ENCODE results near the gene MTHFD1L.
"Not testable (repeated sequence)": the region's sequence is repeated elsewhere in the genome, so short reads cannot be mapped to it uniquely, and the experiment has no call there.

MTHFD1L gene

DNA sequence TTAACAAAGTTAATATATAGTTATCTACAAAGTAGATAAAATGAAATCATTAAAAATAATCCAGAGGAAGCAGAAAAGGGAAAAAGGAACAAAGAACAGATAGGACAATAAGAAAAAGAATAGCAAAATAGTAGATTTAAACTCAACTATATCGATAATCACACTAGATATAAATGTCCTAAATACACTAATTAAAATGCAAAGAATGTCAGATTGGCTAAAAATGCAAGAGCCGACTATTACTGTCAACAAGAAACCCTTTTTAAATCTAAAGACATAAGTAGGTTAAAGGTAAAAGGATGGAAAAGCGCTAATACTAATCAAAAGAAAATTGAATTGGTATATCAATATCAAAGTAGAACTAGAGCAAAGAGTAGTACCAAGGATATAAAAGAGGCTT is 209.5 kb downstream of the MTHFD1L start:
- no peak for DNase-seq

DNA sequence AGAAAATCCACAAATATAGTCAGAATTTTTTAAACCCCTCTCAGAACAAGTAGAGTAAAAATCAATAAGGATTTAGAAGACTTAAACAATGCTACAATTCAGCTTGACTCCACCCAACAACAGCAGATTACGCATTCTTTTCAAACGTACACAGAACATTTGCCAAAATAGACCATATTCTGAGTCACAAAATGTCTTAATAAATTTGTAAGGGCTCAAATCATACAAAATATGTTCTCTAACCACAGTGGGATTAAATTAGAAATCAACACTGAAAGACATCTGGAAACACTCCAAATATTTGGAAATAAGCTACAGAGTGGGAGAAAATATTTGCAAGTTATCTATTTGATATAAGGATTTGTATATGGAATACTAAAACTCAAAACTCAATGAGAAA is 210.0 kb downstream of the MTHFD1L start:
- no peak for DNase-seq

DNA sequence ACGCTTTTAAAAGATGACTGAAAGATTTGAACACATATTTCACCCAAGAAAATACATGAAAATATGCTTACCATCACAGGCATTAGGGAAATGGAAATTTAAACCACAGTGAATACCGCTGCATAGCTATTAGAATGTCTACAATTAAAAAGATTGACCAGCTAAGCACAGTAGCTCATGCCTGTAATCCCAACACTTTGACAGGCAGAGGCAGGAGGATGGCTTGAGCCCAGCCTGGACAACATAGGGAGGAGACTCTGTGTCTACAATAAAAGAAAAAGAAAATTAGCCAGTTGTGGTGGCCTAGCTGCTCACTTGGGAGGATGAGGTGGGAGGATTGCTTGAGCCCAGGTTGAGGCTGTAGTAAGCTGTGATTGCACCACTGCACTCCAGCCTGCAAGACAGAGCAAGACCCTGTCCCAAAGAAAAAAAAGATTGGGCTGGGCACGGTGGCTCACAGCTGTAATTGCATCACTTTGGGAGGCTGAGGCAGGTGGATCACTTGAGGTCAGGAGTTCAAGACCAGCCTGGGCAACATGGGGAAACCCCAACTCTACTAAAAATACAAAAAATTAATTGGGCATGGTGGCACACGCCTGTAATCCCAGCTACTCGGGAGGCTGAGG is 210.5 kb downstream of the MTHFD1L start:
- no peak for DNase-seq

DNA sequence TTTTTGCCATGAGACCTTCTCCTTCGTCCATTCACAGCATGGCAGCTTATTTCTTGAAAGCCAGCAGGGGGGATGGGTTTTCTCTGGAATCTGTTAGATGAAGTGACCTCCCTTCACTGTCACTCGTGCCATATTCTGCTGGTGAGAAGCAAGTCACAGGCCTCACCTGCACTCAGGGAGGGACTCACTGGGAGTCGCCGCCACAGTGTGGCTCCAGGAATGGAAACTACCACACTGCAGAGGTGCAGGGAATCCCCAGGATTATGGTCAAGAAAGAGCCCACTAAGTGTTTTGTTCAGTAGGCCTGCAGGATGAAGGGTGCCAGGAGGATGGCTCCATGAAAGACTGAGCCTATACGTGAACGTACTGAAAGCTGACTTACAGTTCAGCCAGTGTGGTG is 213.2 kb downstream of the MTHFD1L start:
- DNase-seq = no peak

DNA sequence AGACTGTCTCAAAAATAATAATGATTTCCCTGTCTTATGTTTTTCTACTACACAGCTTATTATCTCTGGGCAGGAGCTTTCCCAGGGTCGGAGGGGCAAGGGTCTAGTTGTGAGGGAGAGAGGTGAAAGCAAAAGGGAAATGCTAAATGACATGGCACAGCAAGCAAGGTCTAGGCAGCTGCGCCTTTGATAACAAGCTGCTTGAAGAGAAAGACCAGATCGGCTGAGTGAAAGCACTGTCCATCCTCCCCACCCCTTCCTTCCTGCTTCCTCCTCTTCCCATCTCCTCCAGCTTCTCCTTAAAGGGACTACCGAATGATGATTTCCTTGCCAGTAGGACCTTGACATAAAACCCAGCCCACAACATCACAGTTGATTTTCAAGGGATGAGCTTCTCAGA is 216.2 kb downstream of the MTHFD1L start:
- no peak for DNase-seq

DNA sequence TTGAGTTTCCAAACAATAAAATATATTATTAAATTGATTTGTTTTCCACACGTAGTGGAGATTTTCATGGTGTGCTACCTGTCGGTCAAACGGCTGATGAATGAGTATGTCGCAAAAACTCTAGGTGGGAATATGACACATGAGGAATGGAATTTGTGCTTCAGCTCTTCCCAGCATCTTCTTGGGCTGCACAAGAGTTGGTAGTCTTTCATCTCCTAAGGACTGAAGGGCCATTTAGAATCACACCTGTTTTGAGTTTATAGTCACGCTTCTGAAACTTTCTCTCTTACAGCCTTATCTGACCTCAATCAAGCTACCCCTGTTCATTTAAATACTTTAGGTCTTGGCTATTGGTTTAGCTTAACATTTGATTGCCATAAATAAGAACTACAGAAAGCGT is 216.6 kb downstream of the MTHFD1L start:
- no peak for DNase-seq

DNA sequence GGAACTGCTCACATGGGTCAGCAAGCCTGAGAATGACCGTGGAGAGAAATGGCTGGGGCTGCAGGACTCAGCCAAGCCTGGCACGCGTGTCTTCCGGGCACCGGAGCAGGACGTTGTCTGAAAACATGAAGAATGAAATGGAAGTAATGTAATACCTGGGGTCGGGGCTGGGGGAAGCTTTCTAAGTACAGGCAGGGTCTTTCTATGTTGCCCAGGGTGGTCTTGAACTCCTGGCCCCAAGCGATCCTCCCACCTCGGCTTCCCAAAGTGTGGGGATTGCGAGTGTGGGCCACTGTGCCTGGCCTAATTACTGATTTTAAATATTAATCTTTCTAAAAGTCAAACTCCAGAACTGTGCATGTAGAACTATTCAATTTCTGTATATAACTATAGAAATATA is 218.8 kb downstream of the MTHFD1L start:
- no peak for DNase-seq

DNA sequence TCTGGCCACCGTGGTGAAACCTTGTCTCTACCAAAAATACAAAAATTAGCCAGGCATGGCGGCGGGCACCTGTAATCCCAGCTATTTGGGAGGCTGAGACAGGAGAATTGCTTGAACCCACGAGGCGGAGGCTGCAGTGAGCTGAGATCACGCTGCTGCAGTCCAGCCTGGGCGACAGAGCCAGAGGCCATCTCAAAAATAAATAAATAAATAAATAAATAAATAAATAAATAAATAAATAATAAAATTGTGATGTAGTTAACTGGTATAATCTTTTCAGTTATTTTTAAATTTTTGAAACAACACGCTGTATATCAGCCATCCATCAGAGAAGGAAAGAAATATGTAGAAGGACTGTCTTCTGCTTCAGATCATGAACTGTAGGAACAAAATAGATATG is 221.6 kb downstream of the MTHFD1L start:
- not testable (repeated sequence) for DNase-seq

DNA sequence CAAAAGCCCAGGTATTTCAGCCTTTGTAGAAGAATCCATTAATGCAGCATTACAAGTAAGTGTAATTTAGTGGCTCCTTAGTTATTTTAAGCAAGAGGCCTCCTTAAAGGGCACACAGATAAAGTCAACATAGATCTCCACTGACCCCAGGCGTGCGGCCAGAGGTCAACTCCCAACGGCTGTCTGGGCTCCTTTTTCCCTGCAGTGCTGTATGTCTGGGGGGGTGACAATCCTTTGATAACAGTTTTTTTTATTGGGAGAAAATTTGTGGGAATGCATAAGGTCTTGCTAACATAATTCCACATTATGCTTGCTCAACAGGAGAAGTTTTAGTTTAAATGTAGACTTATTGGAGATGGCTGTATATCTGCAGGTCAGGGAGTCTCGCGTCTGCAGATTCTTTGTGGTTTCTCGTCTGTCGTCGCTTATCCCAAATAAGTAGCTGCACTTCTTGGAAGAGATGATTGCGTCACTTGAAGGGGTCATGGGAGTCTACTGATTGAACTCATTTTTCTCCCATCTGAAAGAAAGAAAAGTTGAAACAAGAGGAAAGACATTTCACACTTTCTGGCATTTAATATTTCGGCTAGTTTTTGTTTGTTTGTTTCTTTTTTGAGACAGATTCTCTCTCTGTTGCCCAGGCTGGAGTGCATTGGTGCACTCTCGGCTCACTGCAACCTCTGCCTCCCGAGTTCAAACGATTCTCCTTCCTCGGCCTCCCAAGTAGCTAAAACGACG is 222.5 kb downstream of the MTHFD1L start:
- DNase-seq = no peak

DNA sequence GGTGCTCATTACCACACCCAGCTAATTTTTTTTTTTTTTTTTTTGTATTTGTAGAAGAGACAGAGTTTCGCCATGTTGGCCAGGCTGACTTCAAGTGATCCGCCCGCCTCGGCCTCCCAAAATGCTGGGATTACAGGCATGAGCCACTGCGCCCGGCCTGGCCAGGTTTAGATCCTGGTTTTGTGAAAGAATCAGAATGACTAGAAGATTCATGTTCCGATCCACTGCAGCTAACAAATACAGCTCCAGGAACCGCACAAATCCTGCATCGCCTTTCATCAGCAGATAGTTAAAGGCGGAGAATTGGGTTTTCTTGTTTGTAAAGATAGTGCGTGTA is 223.1 kb downstream of the MTHFD1L start:
- no peak for DNase-seq

DNA sequence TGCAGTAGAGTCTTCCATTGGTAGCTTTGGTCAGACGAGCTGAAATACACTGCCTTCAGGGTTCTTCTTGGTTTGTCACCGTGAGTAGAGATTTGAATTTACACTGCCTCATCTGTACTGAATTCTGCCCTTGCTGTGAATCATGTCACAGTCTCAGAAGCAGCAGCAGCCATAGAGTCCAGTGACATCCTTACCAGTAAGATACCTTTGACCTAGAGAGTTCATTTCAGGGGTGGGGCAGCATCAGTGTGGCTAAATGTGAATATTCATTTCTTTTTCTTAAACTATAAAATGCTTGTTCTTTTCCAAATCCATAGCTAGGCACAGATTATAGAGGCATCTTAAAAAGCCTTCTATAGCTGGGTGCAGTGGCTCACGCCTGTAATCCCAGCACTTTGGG is 223.5 kb downstream of the MTHFD1L start:
- DNase-seq = no peak

DNA sequence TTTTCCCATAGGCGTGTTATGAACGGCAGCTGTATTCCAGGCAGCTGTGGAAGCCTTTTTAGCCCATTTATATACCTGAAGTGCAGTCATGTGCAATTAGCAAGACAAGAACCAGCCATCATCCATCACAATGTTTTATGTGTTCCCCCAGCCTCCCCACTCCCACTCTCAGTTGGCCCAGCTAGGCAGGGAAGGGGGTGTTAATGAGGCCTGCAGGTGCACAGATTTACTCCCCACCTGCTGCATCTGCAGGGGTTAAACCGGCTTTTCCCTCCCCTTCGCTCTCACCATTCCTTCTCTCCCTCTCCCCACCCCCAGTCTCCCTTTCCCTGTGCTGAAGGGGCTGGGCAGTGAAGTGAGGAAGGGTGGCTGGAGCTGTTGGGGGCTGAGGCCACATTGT is 224.5 kb downstream of the MTHFD1L start:
- DNase-seq = no peak

DNA sequence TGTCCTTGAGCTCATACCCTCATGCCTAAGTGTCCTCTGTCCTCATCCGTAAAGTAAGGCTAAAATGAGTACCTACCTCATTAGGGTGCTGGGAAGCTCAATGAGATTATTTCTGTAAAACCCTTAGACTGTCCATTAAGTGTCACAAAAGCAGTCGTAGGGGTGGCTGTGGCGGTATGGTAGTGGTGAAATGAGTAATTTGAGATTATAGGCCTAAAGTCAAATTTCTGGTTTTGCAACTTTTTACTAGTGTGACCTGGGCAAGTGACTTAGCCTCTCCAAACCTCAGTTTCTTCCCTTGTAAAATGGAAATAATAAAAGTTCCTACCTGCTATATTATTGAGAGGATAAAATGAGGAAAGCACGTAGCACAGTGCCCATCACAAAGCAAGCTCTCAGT is 226.1 kb downstream of the MTHFD1L start:
- no peak for DNase-seq

DNA sequence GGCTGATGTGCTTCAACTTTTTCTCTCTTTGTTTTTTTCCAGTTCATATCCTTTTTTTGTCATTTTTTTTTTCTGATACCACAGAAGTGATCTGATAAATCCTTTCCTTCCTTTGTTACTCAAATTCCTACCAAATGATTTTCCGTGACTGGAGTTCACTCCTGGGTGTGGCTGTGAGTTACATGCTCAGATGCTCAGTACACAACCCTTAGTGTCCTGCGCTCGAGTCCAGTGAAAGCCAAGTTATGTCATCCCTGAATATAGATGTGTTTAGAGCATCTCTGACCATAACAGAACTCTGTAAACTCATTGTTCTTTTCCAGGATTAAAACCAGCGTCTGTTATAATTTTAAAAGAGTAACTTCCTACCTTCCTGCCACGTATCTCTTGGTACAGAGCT is 227.1 kb downstream of the MTHFD1L start:
- no peak for DNase-seq

DNA sequence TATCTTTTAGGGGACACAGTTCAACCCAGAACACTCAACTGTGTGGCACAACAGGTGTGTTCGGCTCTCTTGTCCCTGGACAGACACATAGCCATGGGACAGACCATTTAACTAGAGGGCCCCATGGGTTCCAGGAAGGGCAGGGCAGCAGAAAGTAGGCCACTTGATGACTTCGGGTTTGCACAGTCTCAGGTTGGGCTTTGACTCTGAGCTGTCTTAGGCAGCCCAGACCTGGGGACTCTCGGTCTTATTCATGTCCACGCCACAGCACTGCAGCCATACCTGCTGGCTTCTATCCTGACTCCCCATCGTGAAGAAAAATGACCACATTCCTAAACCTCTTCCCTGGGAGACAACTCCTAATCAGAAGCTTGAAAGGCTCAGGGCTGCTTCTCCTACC is 228.2 kb downstream of the MTHFD1L start:
- no peak for DNase-seq

DNA sequence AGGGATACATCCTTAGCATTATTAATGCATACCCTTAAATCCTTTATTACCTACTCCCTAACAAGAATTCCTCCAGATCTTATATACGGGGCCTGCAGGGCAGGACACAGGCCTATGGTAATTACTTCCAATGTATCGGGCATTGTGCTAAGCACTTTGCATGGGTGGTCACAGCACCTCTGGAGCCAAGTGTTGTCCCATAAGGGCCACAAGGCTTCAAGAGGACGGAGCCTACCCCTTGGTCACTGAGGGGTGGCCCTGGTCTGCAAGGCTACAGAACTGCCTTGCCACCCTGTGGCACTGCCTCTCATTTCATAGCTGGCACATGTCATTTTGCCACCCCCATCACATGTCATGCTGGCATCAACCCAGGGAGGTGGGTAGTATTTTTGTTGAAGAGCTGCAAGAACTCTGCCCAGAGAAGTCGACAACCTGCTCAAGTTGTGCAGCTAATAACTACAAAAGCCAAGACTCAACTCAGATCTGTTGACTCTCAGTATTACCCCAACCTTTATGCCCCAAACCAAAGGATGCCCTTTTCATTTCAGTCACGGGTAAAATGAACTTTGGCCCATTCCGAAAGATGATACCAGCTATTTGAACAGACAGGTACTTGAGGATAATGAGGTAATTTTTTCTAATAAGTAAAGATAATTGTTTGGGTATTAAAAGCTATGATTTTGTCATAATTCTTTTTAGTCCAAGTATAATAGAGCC is 230.2 kb downstream of the MTHFD1L start:
- DNase-seq = no peak

DNA sequence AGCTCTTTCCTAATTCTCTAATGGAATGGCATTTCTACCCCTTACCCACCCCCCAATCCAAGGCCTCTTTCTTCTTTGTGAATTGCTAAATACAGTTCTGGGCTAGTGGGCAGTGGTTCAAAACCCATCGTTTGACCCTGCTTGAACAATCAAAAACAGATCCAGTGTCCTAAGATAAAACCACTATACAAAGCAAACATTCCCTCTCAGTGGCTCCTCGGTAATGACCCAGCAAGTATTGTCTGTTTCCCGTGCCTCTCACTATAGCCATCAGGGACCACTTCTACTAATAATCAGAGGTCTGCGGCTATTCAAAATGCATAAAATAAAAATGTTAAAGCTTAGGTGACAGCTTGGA is 230.7 kb downstream of the MTHFD1L start:
- no peak for DNase-seq

DNA sequence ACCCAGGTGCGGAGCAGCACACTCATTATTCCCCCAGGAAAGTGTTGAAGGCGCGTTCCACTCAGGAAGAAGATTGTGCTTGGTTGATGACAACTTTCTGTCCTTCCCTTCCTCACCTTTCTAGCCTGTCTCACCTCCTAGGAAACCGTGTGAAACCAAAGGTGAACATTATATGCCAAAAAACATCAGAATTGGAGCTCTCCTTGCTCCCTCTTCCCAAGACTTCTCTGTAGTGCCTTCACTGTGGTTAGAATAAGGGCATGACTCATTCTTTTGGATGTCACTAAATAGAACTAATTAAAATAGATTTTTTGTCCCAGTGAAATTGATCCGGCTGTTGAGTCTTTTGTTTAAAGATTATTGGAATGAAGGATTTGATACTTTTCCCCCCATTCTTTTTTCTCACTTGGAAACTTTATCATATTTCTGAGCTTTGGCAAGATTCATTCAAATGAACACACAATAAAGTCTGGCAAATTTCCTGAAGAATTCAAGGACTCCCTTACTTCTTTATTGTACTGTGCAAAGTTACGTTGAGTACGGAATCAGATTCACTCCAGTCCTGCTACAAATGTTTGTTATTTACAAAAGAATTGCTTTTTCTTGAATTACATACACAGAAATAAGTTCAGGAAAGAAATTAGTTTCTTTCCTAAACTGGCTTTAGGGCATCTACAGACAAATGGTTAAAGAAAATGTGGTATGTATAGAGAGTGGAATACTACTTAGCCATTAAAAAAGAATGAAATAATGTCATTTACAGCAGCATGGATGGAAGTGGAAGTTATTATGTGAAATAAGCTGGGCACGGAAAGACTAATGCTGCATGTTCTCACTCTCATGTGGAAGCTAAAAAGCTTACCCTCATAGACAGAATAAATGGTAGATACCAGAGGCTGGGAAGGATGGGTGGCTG is 231.4 kb downstream of the MTHFD1L start:
- DNase-seq = no peak

DNA sequence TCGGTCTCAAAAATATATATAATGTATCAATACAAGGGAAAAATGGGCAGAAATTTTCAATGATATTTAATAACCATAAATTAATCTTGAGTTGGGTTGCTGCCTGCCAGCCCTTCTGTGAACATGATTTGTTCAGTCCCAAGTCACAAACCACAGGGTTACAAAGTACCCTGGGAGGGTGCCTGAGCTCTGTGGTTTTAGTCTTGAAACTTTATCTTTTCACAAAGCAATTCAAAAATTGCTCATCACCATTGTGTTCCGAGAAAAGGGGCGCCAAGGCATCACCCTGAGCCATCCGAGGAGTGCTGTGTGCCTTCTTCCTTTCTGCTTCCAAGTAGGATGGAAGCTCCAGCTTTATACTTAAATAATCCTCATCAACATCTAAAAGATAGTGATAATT is 232.7 kb downstream of the MTHFD1L start:
- no peak for DNase-seq

DNA sequence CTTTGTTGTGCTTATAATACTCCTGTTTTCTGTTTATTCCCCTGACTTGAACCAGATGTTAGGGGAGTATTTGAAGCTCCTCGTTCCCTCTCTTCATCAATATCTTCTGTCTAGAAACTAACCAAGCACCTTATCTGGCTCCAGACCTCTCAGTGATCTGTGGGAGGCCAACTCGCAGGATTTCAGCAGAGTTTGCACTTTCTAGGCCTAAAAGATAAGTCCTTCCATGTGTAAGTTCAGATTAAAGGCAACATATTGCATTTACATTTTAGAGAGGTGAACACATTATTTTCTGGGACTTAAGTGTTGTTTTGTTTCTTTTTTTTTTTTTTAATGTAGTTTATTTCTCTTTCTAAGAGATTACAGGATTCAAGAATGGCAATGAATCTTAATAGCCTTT is 234.8 kb downstream of the MTHFD1L start:
- no peak for DNase-seq

DNA sequence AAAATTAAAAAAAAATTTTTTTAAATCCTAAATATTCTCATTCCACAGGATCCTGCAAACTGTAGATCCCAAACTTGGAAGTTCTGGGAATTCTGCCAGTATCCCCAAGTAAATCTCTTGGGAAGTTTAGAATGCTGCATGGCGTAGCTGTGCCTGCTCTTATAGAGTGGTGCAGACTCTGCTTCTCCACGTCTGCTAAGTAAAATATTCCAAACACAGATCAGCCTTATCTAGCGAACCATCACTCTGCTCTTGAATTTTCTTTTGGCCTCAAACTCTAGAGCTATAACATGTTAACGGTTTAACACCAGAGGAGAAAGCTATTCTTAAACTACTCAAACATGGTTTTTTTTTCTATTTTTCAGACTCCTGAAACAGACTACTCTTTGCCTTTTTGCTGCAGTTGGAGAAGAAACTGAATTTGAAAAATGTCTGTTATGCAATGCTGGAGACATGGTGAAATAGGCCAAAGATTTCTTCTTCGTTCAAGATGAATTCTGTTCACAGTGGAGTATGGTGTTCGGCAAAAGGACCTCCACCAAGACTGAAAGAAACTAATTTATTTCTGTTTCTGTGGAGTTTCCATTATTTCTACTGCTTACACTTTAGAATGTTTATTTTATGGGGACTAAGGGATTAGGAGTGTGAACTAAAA is 235.8 kb downstream of the MTHFD1L start:
- no peak for DNase-seq

DNA sequence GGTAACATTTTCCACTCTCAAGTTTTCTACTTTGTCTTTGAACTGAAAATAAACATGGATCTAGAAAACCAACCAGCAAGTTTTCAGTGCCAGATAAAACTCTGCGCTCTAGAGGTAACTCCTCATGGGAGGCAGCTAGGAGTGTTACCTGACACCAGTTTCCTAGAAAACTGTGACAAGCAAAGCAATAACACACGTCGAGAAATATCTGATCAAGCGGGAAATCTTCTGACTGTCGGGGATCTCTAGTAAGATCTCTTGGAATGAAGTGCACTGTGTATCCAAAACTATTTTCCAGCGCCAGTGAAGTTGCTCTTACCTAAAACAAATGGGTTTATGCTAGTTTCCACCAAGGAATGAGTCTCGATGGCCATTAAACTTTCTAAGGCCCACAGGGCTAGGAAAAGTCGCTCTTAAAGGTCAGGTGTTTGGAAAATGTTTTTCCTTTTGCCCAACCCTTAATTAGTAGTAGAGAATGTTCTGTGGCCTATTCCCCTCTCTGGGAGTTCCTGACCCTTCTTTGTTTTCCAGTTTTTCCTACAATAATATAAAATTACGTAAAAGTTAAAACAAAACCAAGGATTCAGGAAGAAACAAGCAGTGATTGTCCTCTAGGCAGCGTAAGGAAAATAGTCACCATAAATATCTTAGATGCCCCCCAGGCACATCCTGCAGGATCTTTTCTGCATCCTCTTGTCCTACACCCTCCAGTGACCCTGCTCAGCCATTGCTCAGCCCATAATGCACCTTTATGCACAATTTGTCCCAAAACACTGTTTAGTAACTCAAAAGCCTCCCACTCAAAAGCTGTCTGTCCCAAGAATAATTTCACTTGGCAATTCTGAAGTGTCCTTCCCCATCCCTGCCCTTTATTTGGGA is 236.6 kb downstream of the MTHFD1L start:
- no peak for DNase-seq

Measured in SIG-M5 (cell line).